Esophagus squamous epithelium (tissue), 4 donors: Measurements from ENCODE around the gene TRAPPC4.

Source experiments
- CTCF ChIP-seq, 6 experiments: fragments of 450-650 bp in 4 of 6; fragments of 200-600 bp in 2 of 6; sonication (generic) in 2 of 6; IDR thresholded peaks; one replicate each; pipeline ENCODE4 v1.5.1; 2016 to 2019; ENCODE audit warnings: antibody characterized with exemption in 6 of 6, mild to moderate bottlenecking in 4 of 6, moderate library complexity in 4 of 6
- POLR2A ChIP-seq, 4 donors: fragments of 450-650 bp; IDR thresholded peaks; one replicate each; pipeline ENCODE4 v1.6.1; 2017; ENCODE audit warnings: antibody characterized with exemption in 4 of 4, mild to moderate bottlenecking in 4 of 4, moderate library complexity in 3 of 4

- no peak for TF ChIP-seq CTCF (IDR thresholded peaks at IDR 0.05)
- no peak for TF ChIP-seq POLR2A (IDR thresholded peaks at IDR 0.05)
Measured at GRCh38 chr11:118998822-118999221, 19.7 kb upstream of the TRAPPC4 start.
